ENCODE results near the gene TMEM150C. TPM values are rescaled to one million over a fixed set of nuclear protein-coding genes. Genes with fewer than 3 reads are reported as not detected.

The TMEM150C gene
- 6.0 and 19.1 TPM in 2 replicates for total RNA-seq

- peak; percentile 46 for DNase-seq
Measured at GRCh38 chr4:82561786-82562563, at the start of gene TMEM150C. TMEM150C (minus strand) TSS chr4:82561988; CDS start chr4:82504657, 57,331 bp downstream.

- DNase-seq: no peak
Measured at GRCh38 chr4:82611527-82611926, 49.7 kb upstream of the TMEM150C start.

GRCh38 chr4:82610041-82610440, 48.3 kb upstream of the TMEM150C start:
- no peak for DNase-seq

- no peak for DNase-seq
Measured at GRCh38 chr4:82606622-82607021, 44.8 kb upstream of the TMEM150C start.

- DNase-seq: no peak
Measured at GRCh38 chr4:82604522-82604921, 42.7 kb upstream of the TMEM150C start.

- DNase-seq: no peak
Measured at GRCh38 chr4:82601242-82602015, 39.6 kb upstream of the TMEM150C start.

GRCh38 chr4:82599336-82599735, 37.5 kb upstream of the TMEM150C start:
- DNase-seq: peak; percentile 10

- no peak for DNase-seq
Measured at GRCh38 chr4:82594456-82594855, 32.7 kb upstream of the TMEM150C start.

- DNase-seq: no peak
Measured at GRCh38 chr4:82593411-82593810, 31.6 kb upstream of the TMEM150C start.

- DNase-seq: no peak
Measured at GRCh38 chr4:82592639-82593038, 30.9 kb upstream of the TMEM150C start.

GRCh38 chr4:82591592-82591991, 29.8 kb upstream of the TMEM150C start:
- no peak for DNase-seq

- no peak for DNase-seq
Measured at GRCh38 chr4:82589756-82590155, 28.0 kb upstream of the TMEM150C start.

- DNase-seq: no peak
Measured at GRCh38 chr4:82588771-82589270, 27.0 kb upstream of the TMEM150C start.

GRCh38 chr4:82587826-82588540, 26.2 kb upstream of the TMEM150C start:
- no peak for DNase-seq

GRCh38 chr4:82585690-82586435, 24.1 kb upstream of the TMEM150C start:
- DNase-seq: no peak

GRCh38 chr4:82584931-82585330, 23.1 kb upstream of the TMEM150C start:
- no peak for DNase-seq

GRCh38 chr4:82583897-82584587, 22.3 kb upstream of the TMEM150C start:
- DNase-seq: no peak

- DNase-seq: no peak
Measured at GRCh38 chr4:82579932-82580331, 18.1 kb upstream of the TMEM150C start.

- peak; percentile 14 for DNase-seq
Measured at GRCh38 chr4:82578935-82579334, 17.1 kb upstream of the TMEM150C start.

- DNase-seq: no peak
Measured at GRCh38 chr4:82577451-82577850, 15.7 kb upstream of the TMEM150C start.

- no peak for DNase-seq
Measured at GRCh38 chr4:82569727-82570126, 7.9 kb upstream of the TMEM150C start.

GRCh38 chr4:82569076-82569475, 7.3 kb upstream of the TMEM150C start:
- no peak for DNase-seq
